Fibroblast of lung (primary cell): ENCODE results near the gene AP1M2. TPM values are rescaled to one million over a fixed set of nuclear protein-coding genes. Genes with fewer than 3 reads are reported as not detected.

Experiments
- DNase-seq, 2 donors: peaks; one replicate each; pipeline versions ENCODE4 v3.0.0 to v3.0.0-alpha.2; 2010; ENCODE audit warnings: low read depth in 2 of 2
- H2AFZ ChIP-seq: 2 replicates; pipeline ENCODE4 v1.5.1; 2012; ENCODE audit warnings: low read length, control low read depth, inconsistent platforms
- H3K27ac ChIP-seq: 2 replicates; pipeline ENCODE4 v1.5.1; 2011; ENCODE audit warnings: low read length, control low read depth; ENCODE audit not compliant: insufficient read depth
- H3K27me3 ChIP-seq: 2 replicates; pipeline ENCODE4 v1.5.1; 2011; ENCODE audit warnings: mild to moderate bottlenecking, low read length; ENCODE audit not compliant: control insufficient read depth, insufficient read depth
- H3K36me3 ChIP-seq: 2 replicates; pipeline ENCODE4 v1.5.1; 2011; ENCODE audit warnings: low read length; ENCODE audit not compliant: control insufficient read depth, insufficient read depth
- H3K4me1 ChIP-seq: 2 replicates; pipeline ENCODE4 v1.5.1; 2011; ENCODE audit warnings: low read length; ENCODE audit not compliant: control insufficient read depth, insufficient read depth; ENCODE audit errors: extremely low read depth
- H3K4me2 ChIP-seq: 2 replicates; pipeline ENCODE4 v1.5.1; 2011; ENCODE audit warnings: low read length, control low read depth; ENCODE audit not compliant: insufficient read depth; ENCODE audit errors: extremely low read depth
- H3K4me3 ChIP-seq, 4 experiments: fragments of 200-600 bp in 1 of 4; sonication (generic) in 1 of 4; replicated peaks in 1 of 4; 2 replicates each; pipeline ENCODE4 v1.5.1; 2011 to 2016; ENCODE audit warnings: low read length in 4 of 4, low read depth in 3 of 4, mild to moderate bottlenecking in 3 of 4, control low read depth in 2 of 4, inconsistent platforms in 1 of 4, mixed read lengths in 1 of 4; ENCODE audit not compliant: insufficient read depth in 1 of 4; ENCODE audit errors: control extremely low read depth in 1 of 4
- H3K79me2 ChIP-seq: 2 replicates; pipeline ENCODE4 v1.5.1; 2012; ENCODE audit warnings: mild to moderate bottlenecking, low read length, inconsistent platforms; ENCODE audit not compliant: control insufficient read depth, insufficient read depth
- H3K9ac ChIP-seq: 2 replicates; pipeline ENCODE4 v1.5.1; 2011; ENCODE audit warnings: mild to moderate bottlenecking, low read length, control low read depth; ENCODE audit not compliant: insufficient read depth
- H3K9me3 ChIP-seq: 2 replicates; pipeline ENCODE4 v1.5.1; 2012; ENCODE audit warnings: low read depth, low read length; ENCODE audit not compliant: control insufficient read depth, insufficient read depth
- H4K20me1 ChIP-seq: 2 replicates; pipeline ENCODE4 v1.5.1; 2011; ENCODE audit warnings: low read length; ENCODE audit not compliant: control insufficient read depth, insufficient read depth; ENCODE audit errors: extremely low read depth
- EZH2 ChIP-seq: IDR thresholded peaks from 2 replicates; pipeline ENCODE4 v1.5.1; 2012; ENCODE audit warnings: low read length, control low read depth, mild to moderate bottlenecking; ENCODE audit errors: missing control alignments
- polyA plus RNA-seq, 2 donors: library from polyadenylated mRNA; depleted of rRNA in 1 of 2; stranded (reverse) in 1 of 2; unstranded in 1 of 2; fragments of >200 nt; gene quantifications; 2 replicates each; pipeline ENCODE4 v1.2.1, GENCODE V29; 2011 to 2012; ENCODE audit warnings: missing spikeins in 1 of 2
- total RNA-seq: library from RNA; depleted of rRNA; stranded (reverse); fragments of >200 nt; gene quantifications from 2 replicates; pipeline ENCODE4 v1.2.1, GENCODE V29; 2014
- TF ChIP-seq, protein P1 (sequence below), 2 donors: IDR thresholded peaks in 1 of 2; conservative IDR thresholded peaks in 1 of 2; 1 replicate in 1 of 2; 2 replicates in 1 of 2; pipeline ENCODE4 v1.5.1; 2011 to 2012; ENCODE audit warnings: low read length in 2 of 2, control low read depth in 1 of 2, inconsistent platforms in 1 of 2, low read depth in 1 of 2, mild to moderate bottlenecking in 1 of 2

The AP1M2 gene
- total and polyA plus RNA-seq, 2 donors (not counting 1 experiment from before 2014, with no cell fraction given), result 0.16 to 0.17 TPM

DNA sequence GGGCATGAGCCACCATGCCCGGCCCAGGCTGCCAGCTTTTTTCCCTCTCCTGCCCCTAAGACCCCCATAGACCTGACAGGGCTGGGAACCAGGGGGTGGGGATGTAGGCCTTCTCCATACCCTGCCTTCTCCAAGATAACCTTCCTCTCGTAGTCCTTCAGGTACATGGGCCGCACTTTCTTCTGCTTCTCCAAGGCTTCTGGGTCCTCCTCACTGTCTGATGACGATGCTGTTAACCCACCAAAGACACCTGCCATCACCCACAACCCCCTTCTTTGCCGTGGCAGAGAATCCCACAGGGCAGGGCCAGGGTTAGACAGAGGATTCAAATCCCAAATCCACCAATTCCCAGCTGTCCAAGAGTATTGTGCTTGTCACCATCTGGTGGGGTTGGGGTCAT lies 24.5 kb downstream of the AP1M2 start:
- Histone ChIP-seq H3K4me3 (no peak overlapping the region), H3K9ac (no peak overlapping the region), H3K27ac (no peak overlapping the region), H3K27me3 (no peaks in the 10 kb centered on the region), H3K36me3 (peaks cover 12% of the 10 kb centered on the region), H2AFZ (no peak overlapping the region), H3K4me2 (no peak overlapping the region), H4K20me1 (no peaks in the 10 kb centered on the region), H3K9me3 (no peaks in the 10 kb centered on the region), H3K4me1 (peaks cover 14% of the 10 kb centered on the region), H3K79me2 (peaks cover 21% of the 10 kb centered on the region)
- TF ChIP-seq EZH2, result no peak
- TF ChIP-seq, protein P1, sequence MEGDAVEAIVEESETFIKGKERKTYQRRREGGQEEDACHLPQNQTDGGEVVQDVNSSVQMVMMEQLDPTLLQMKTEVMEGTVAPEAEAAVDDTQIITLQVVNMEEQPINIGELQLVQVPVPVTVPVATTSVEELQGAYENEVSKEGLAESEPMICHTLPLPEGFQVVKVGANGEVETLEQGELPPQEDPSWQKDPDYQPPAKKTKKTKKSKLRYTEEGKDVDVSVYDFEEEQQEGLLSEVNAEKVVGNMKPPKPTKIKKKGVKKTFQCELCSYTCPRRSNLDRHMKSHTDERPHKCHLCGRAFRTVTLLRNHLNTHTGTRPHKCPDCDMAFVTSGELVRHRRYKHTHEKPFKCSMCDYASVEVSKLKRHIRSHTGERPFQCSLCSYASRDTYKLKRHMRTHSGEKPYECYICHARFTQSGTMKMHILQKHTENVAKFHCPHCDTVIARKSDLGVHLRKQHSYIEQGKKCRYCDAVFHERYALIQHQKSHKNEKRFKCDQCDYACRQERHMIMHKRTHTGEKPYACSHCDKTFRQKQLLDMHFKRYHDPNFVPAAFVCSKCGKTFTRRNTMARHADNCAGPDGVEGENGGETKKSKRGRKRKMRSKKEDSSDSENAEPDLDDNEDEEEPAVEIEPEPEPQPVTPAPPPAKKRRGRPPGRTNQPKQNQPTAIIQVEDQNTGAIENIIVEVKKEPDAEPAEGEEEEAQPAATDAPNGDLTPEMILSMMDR (conservative IDR thresholded peaks at IDR 0.05 in 1 of 2, IDR thresholded peaks at IDR 0.05 in 1 of 2; ENCODE audit: low read depth in 1 of 2, low read length in 2 of 2), result no peak
- no peak for DNase-seq

DNA sequence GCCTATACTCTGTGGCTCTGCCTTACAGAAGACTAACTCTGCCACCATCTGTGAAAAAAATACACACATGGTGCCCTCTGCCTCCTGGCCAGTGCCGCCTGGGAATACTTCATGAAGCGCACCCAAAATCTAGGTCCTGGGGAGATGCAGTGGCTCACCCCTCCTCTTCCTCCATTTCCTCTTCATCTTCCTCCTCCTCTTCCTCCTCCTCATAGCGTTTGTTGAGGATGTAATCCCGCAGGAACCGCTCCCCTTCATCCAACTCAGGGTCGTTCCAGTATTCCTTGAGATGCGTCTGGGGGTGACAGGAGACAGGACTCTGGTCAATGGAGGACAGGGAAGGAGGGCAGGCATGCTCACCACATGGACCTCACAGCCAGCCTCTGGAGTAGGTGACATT lies 27.0 kb downstream of the AP1M2 start:
- Histone ChIP-seq H3K9me3 (no peaks in the 10 kb centered on the region), H3K4me3 (no peak overlapping the region), H3K27me3 (no peaks in the 10 kb centered on the region), H3K36me3 (peaks cover 20% of the 10 kb centered on the region), H2AFZ (no peak overlapping the region), H3K4me2 (no peak overlapping the region), H4K20me1 (no peaks in the 10 kb centered on the region), H3K79me2 (peaks cover 10% of the 10 kb centered on the region), H3K9ac (no peak overlapping the region), H3K4me1 (peaks cover 5% of the 10 kb centered on the region), H3K27ac (no peak overlapping the region)
- TF ChIP-seq, protein P1 (conservative IDR thresholded peaks at IDR 0.05 in 1 of 2, IDR thresholded peaks at IDR 0.05 in 1 of 2; ENCODE audit: low read depth in 1 of 2, low read length in 2 of 2), result no peak
- no peak for TF ChIP-seq EZH2
- DNase-seq, result no peak

DNA sequence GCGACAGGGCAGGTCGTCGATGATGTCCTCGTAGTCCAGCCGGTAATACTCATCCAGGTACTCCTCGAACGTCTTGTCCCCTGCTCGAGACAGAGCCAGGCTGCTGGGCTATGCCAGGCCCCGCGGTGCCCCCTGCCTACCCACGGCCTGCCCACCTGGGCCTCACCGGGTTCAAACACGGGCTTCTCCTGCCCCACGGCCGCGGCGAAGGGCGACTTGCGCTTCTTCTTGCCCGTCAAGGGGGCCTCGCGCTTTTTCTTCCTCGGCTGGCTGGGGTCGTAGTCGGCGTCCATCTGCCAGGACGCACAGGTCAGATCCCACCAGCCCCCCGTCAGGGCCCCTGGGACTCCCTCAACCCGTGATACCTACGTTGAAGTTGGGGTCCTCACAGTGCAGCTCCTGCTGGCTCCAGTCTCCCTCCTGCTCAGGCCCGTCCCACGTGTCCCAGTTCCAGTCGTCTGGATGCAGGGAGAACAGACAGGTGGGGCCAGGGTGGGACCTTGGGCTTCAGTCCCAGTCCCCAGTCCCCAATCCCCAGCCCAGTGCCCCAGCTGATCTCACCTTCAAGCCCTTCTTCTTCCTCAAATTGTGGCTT lies 29.4 kb downstream of the AP1M2 start:
- H3K9ac ChIP-seq, result no peak overlapping the region
- no peaks in the 10 kb centered on the region for H3K79me2 ChIP-seq
- TF ChIP-seq, protein P1 (conservative IDR thresholded peaks at IDR 0.05 in 1 of 2, IDR thresholded peaks at IDR 0.05 in 1 of 2; ENCODE audit: low read depth in 1 of 2, low read length in 2 of 2), result no peak
- TF ChIP-seq EZH2, result no peak
- H2AFZ ChIP-seq, result no peak overlapping the region
- H3K9me3 ChIP-seq, result no peaks in the 10 kb centered on the region
- no peak overlapping the region for H3K4me2 ChIP-seq
- no peak overlapping the region for H3K27ac ChIP-seq
- H3K27me3 ChIP-seq, result no peaks in the 10 kb centered on the region
- H4K20me1 ChIP-seq, result no peaks in the 10 kb centered on the region
- H3K4me1 ChIP-seq, result no peaks in the 10 kb centered on the region
- peaks cover 40% of the 10 kb centered on the region for H3K36me3 ChIP-seq
- no peak for DNase-seq
- H3K4me3 ChIP-seq, result no peak overlapping the region
